Measurements from ENCODE around the gene ERVH48-1. TPM values are rescaled to one million over a fixed set of nuclear protein-coding genes. Genes with fewer than 3 reads are reported as not detected.

Gene ERVH48-1
- total RNA-seq, 1 donor from 2014 or later = not detected

Small RNAs within 50 kb of the gene (microRNA-seq; reads per million reads assigned to microRNA genes)
- gene MIR5692B = not detected

Other genes starting within 250 kb of the ERVH48-1 start
- 13.0 TPM for gene WDR4, start 46.1 kb downstream of the ERVH48-1 start, total RNA-seq
- 43.8 TPM for gene NDUFV3, start 32.3 kb downstream of the ERVH48-1 start, total RNA-seq
- gene PKNOX1, start 48.9 kb upstream of the ERVH48-1 start, total RNA-seq = 23.1 TPM
- 79.9 TPM for gene CBS, start 150.2 kb upstream of the ERVH48-1 start, total RNA-seq
- gene U2AF1, start 181.9 kb upstream of the ERVH48-1 start, total RNA-seq = 67.6 TPM
- not detected for gene CRYAA, start 243.4 kb upstream of the ERVH48-1 start, total RNA-seq

Data from sciatic nerve (tissue), 1 donor.